GM20000 (cell line): ENCODE measurements around the gene IMMP2L.

Experiments
- DNase-seq: peaks from one replicate; pipeline ENCODE4 v3.0.0; 2012; ENCODE audit warnings: low spot score
- CTCF ChIP-seq: IDR thresholded peaks from 2 replicates; pipeline ENCODE4 v1.5.1; 2012; ENCODE audit warnings: mild to moderate bottlenecking, control low read depth; ENCODE audit errors: extremely low read depth, missing control alignments

Gene IMMP2L

GRCh38 chr7:110808361-110808760, 753.9 kb downstream of the IMMP2L start:
- no peak for DNase-seq

GRCh38 chr7:110804501-110804900, 757.8 kb downstream of the IMMP2L start:
- DNase-seq: no peak
- no peak for TF ChIP-seq CTCF

More at GRCh38 chr7:110808361-110808760, 753.9 kb downstream of the IMMP2L start:
- TF ChIP-seq CTCF: no peak

- TF ChIP-seq CTCF: no peak
- no peak for DNase-seq
Measured at GRCh38 chr7:110803602-110804143, 758.6 kb downstream of the IMMP2L start.

- DNase-seq: no peak
- no peak for TF ChIP-seq CTCF
Measured at GRCh38 chr7:110801502-110801901, 760.8 kb downstream of the IMMP2L start.

GRCh38 chr7:110800984-110801383, 761.3 kb downstream of the IMMP2L start:
- TF ChIP-seq CTCF: no peak
- no peak for DNase-seq

- no peak for TF ChIP-seq CTCF
- DNase-seq: no peak
Measured at GRCh38 chr7:110797656-110798055, 764.6 kb downstream of the IMMP2L start.

- no peak for TF ChIP-seq CTCF
- no peak for DNase-seq
Measured at GRCh38 chr7:110790992-110791391, 771.3 kb downstream of the IMMP2L start.
